HL-60 (cell line): ENCODE data around the gene SSR2.

Experiments used
- GABPA ChIP-seq: IDR thresholded peaks from 2 replicates; pipeline ENCODE4 v1.6.1; 2012; ENCODE audit warnings: low read depth
- POLR2AphosphoS5 ChIP-seq: IDR thresholded peaks from 2 replicates; pipeline ENCODE4 v1.6.1; 2012; ENCODE audit warnings: low read depth
- TF ChIP-seq, protein P1 (sequence below): IDR thresholded peaks from 2 replicates; pipeline ENCODE4 v1.6.1; 2012; ENCODE audit warnings: low read depth; ENCODE audit not compliant: insufficient replicate concordance
- TF ChIP-seq, protein P2 (sequence below): IDR thresholded peaks from one replicate; pipeline ENCODE4 v1.5.1; 2011; ENCODE audit warnings: low read length, control low read depth, inconsistent platforms; ENCODE audit not compliant: insufficient read depth

DNA sequence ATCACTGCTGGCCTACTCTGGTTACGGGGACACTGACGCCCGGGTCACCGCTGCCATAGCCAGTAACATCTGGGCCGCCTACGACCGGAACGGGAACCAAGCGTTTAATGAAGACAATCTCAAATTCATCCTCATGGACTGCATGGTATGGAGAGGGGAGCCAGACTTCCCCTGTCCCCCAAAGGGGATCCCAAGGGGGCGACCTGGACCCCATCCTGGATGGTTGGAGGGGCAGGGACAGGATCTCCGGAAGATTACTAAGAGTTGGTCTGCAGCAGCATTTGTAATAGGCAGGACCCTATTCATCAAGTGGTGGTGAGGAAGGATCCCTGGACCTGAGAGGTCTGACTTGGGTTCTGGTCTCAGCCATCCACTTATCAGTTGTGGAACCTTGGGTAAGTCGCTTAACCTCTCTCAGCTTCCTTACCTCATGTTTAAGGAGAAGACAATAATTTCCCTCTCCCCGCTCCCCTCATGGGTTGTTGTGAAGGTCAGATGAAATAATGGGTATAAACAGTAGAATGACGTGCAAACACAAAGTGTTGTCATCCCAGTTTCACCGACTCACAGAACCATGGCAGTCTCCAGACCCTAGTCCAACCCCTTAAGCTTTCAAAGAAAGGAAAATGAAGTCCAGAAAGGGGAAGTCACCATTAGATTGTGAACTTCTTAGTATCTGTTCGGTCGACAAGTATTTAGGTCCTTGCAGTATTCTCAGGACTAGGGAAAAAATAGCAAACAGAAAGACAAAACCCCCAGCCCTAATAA is 34.7 kb upstream of the SSR2 start:
- TF ChIP-seq, protein P1, sequence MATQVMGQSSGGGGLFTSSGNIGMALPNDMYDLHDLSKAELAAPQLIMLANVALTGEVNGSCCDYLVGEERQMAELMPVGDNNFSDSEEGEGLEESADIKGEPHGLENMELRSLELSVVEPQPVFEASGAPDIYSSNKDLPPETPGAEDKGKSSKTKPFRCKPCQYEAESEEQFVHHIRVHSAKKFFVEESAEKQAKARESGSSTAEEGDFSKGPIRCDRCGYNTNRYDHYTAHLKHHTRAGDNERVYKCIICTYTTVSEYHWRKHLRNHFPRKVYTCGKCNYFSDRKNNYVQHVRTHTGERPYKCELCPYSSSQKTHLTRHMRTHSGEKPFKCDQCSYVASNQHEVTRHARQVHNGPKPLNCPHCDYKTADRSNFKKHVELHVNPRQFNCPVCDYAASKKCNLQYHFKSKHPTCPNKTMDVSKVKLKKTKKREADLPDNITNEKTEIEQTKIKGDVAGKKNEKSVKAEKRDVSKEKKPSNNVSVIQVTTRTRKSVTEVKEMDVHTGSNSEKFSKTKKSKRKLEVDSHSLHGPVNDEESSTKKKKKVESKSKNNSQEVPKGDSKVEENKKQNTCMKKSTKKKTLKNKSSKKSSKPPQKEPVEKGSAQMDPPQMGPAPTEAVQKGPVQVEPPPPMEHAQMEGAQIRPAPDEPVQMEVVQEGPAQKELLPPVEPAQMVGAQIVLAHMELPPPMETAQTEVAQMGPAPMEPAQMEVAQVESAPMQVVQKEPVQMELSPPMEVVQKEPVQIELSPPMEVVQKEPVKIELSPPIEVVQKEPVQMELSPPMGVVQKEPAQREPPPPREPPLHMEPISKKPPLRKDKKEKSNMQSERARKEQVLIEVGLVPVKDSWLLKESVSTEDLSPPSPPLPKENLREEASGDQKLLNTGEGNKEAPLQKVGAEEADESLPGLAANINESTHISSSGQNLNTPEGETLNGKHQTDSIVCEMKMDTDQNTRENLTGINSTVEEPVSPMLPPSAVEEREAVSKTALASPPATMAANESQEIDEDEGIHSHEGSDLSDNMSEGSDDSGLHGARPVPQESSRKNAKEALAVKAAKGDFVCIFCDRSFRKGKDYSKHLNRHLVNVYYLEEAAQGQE = no peak
- TF ChIP-seq, protein P2, sequence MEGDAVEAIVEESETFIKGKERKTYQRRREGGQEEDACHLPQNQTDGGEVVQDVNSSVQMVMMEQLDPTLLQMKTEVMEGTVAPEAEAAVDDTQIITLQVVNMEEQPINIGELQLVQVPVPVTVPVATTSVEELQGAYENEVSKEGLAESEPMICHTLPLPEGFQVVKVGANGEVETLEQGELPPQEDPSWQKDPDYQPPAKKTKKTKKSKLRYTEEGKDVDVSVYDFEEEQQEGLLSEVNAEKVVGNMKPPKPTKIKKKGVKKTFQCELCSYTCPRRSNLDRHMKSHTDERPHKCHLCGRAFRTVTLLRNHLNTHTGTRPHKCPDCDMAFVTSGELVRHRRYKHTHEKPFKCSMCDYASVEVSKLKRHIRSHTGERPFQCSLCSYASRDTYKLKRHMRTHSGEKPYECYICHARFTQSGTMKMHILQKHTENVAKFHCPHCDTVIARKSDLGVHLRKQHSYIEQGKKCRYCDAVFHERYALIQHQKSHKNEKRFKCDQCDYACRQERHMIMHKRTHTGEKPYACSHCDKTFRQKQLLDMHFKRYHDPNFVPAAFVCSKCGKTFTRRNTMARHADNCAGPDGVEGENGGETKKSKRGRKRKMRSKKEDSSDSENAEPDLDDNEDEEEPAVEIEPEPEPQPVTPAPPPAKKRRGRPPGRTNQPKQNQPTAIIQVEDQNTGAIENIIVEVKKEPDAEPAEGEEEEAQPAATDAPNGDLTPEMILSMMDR = no peak
- no peak for TF ChIP-seq POLR2AphosphoS5
- TF ChIP-seq GABPA = no peak
